NB4 (cell line): Measurements from ENCODE around the gene NCLN.

Source experiments
- CTCF ChIP-seq: IDR thresholded peaks from one replicate; pipeline ENCODE4 v1.5.1; 2012; ENCODE audit warnings: low read depth, low read length
- MYC ChIP-seq: IDR thresholded peaks from 2 replicates; pipeline ENCODE4 v1.6.1; 2011; ENCODE audit warnings: low read depth, low read length
- POLR2A ChIP-seq: IDR thresholded peaks from 2 replicates; pipeline ENCODE4 v1.6.1; 2011; ENCODE audit warnings: mild to moderate bottlenecking; ENCODE audit not compliant: insufficient read length; ENCODE audit errors: extremely low read depth

GRCh38 chr19:3192684-3193083, 7.0 kb downstream of the NCLN start:
- TF ChIP-seq POLR2A (no peak), CTCF (no peak), MYC (no peak)
